GM10248 (cell line): ENCODE measurements around the gene ARID5B.

Source experiments
- CTCF ChIA-PET: fragments of 300-600 bp; sonication (Branson Sonifier 250); formaldehyde crosslinking; extraction: SDS; loops from one replicate; lab custom pipeline; 2021; ENCODE audit warnings: antibody characterized with exemption; lab: Yijun Ruan, JAX
- POLR2A ChIA-PET: fragments of 350-650 bp; sonication (Branson Sonifier 250); formaldehyde crosslinking; extraction: SDS; loops from one replicate; lab custom pipeline; 2020; ENCODE audit warnings: antibody characterized with exemption; lab: Yijun Ruan, JAX
- DNase-seq: peaks from one replicate; pipeline ENCODE4 v3.0.0; 2012; ENCODE audit errors: extremely low spot score
- CTCF ChIP-seq: IDR thresholded peaks from 2 replicates; pipeline ENCODE4 v1.5.1; 2012; ENCODE audit warnings: mild to moderate bottlenecking, low read depth; ENCODE audit errors: extremely low read depth, missing control alignments, control extremely low read depth

The ARID5B gene

DNA sequence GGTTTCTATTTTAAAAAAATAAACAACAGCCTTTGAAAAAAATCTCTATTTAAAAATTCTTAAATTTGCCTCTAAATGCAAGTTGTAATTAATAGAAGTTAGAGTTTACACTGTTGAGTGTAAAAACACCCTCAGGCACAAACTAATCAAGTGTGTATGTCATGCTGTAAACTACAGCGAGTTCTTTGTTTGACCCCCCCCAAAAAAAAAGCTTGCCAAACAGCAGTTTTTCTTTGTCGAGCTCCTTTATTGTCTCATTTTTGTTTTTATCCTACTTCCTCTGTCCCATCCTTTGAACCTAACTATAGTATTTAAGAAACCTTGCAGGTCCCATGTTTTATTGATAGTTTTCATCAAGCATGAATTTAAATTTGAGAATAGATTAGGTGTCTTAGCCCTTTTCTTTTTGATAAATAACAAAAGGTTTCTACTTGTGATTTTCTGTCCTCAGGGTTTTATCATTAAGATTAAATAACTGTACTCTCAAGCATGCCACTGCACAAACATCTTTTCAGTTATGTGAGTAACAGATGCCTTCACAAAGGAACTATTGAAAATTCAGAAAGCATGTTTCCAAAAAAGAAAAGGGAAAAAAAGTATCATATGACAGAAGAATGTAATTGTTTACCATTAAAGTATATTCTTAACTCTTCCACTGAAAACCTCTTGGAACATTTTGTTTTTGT, 176.0 kb downstream of the ARID5B start:
- DNase-seq: no peak
- POLR2A ChIA-PET: no interaction called here
- TF ChIP-seq CTCF: no peak
- CTCF ChIA-PET: no interaction called here

- ChIA-PET CTCF (interaction anchor here (1.2 to 2.2 kb wide), 11 partner anchors 8 to 329 kb away, joined by 3 to 15 read pairs (median 4); no protein-coding TSS in a partner anchor), POLR2A (interaction anchor here (1.1 kb wide), 1 partner anchor 180 kb away, joined by 3 read pairs; no protein-coding TSS in a partner anchor)
- DNase-seq: peak; percentile 41
- no peak for TF ChIP-seq CTCF
Observed at GRCh38 chr10:62079885-62080559, 178.5 kb downstream of the ARID5B start.

- ChIA-PET CTCF (interaction anchor here (1.2 to 1.6 kb wide), 6 partner anchors 9 to 214 kb away, joined by 3 to 5 read pairs (median 4); no protein-coding TSS in a partner anchor), POLR2A (no interaction called here)
- no peak for DNase-seq
- no peak for TF ChIP-seq CTCF
Observed at GRCh38 chr10:62080905-62081304, 179.4 kb downstream of the ARID5B start.

- ChIA-PET CTCF (interaction anchor here (1.0 to 1.6 kb wide), 3 partner anchors 10 to 27 kb away, joined by 3 to 5 read pairs (median 3); no protein-coding TSS in a partner anchor), POLR2A (no interaction called here)
- no peak for TF ChIP-seq CTCF
- no peak for DNase-seq
Observed at GRCh38 chr10:62081341-62082270, 180.1 kb downstream of the ARID5B start.

GRCh38 chr10:62082271-62082656, 180.8 kb downstream of the ARID5B start:
- no peak for TF ChIP-seq CTCF
- ChIA-PET POLR2A (no interaction called here), CTCF (interaction anchor here (1.0 to 1.2 kb wide), 2 partner anchors 11 to 28 kb away, joined by 3 read pairs; no protein-coding TSS in a partner anchor)
- no peak for DNase-seq
